Measurements from ENCODE around the gene JTB. TPM values are rescaled to one million over a fixed set of nuclear protein-coding genes. Genes with fewer than 3 reads are reported as not detected.
A peak's percentile ranks its signal among the peaks of the same experiment; 100 is the strongest.

The JTB gene
- total and polyA plus RNA-seq, 7 donors: 171 to 324 (median 245) TPM

DNA sequence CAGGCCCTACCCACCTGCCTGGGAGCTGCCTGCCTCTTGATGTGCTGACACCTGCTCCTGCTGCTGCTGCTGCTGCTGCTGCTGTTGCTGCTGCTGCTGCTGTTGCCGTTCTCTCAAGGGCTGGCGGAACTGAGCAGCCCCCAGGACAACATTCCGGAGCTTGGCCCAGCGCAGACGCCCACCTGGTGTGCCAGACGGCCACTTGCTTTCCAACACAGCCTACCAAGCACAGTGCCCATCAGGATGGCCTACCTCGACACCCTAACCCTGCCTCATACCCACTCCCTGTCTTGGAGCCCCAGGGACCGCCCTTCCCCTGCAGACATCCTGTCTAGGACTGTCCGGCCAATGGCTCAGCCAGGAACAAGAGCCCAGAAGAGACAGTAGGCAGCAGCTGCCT lies 42.7 kb downstream of the JTB start:
- DNase-seq: peak; percentile 54
- TF ChIP-seq POLR2AphosphoS5 (IDR thresholded peaks at IDR 0.05): no peak
- TF ChIP-seq EP300 (IDR thresholded peaks at IDR 0.05): no peak
- no peak for TF ChIP-seq POLR2A (IDR thresholded peaks at IDR 0.05)
- TF ChIP-seq, protein P1, sequence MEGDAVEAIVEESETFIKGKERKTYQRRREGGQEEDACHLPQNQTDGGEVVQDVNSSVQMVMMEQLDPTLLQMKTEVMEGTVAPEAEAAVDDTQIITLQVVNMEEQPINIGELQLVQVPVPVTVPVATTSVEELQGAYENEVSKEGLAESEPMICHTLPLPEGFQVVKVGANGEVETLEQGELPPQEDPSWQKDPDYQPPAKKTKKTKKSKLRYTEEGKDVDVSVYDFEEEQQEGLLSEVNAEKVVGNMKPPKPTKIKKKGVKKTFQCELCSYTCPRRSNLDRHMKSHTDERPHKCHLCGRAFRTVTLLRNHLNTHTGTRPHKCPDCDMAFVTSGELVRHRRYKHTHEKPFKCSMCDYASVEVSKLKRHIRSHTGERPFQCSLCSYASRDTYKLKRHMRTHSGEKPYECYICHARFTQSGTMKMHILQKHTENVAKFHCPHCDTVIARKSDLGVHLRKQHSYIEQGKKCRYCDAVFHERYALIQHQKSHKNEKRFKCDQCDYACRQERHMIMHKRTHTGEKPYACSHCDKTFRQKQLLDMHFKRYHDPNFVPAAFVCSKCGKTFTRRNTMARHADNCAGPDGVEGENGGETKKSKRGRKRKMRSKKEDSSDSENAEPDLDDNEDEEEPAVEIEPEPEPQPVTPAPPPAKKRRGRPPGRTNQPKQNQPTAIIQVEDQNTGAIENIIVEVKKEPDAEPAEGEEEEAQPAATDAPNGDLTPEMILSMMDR (IDR thresholded peaks at IDR 0.05): no peak
- Histone ChIP-seq H3K27ac (no peak overlapping the region), H3K4me1 (no peaks in the 10 kb centered on the region), H3K27me3 (no peaks in the 10 kb centered on the region), H3K36me3 (peaks cover 43 to 94% (median 70%) of the 10 kb centered on the region in 4 donors), H3K4me3 (no peak overlapping the region), H3K9me3 (no peaks in the 10 kb centered on the region)
- intact Hi-C loops (cut with DNase I): no loop called here
- 96 to 97% methylated on average over 9 of the region's 9 CpGs for WGBS, 2 donors

DNA sequence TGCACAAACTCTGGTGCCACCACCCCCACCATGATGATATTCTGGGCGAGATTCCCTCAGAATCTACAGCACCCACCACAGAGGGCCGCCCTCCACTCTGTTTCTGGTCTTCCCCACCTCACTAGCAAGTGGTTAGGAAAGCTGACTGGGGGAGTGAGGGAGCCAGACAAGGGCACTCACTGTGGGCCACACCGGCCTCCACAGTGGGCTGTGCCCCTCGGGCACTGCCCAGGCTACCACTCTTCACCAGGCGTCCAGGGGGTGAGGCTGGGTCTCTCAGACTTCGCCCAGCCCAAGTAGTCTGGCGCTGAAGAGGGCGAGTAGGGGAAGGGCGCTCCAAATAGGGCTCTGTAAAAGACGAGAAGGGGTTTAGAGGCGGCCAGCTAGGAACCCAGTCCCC lies 43.5 kb downstream of the JTB start:
- intact Hi-C loops (cut with DNase I): no loop called here
- WGBS, 2 donors: 97% methylated on average over 11 of the region's 11 CpGs
- no peaks in the 10 kb centered on the region for H3K4me1 ChIP-seq
- no peak overlapping the region for H3K27ac ChIP-seq
- no peak overlapping the region for H3K4me3 ChIP-seq
- peak; percentile 27 for DNase-seq
- peaks cover 43 to 89% (median 68%) of the 10 kb centered on the region in 4 donors for H3K36me3 ChIP-seq
- H3K27me3 ChIP-seq: no peaks in the 10 kb centered on the region
- no peak for TF ChIP-seq POLR2A (IDR thresholded peaks at IDR 0.05)
- no peak for TF ChIP-seq POLR2AphosphoS5 (IDR thresholded peaks at IDR 0.05)
- TF ChIP-seq, protein P1 (IDR thresholded peaks at IDR 0.05): no peak
- no peak for TF ChIP-seq EP300 (IDR thresholded peaks at IDR 0.05)
- H3K9me3 ChIP-seq: no peaks in the 10 kb centered on the region

DNA sequence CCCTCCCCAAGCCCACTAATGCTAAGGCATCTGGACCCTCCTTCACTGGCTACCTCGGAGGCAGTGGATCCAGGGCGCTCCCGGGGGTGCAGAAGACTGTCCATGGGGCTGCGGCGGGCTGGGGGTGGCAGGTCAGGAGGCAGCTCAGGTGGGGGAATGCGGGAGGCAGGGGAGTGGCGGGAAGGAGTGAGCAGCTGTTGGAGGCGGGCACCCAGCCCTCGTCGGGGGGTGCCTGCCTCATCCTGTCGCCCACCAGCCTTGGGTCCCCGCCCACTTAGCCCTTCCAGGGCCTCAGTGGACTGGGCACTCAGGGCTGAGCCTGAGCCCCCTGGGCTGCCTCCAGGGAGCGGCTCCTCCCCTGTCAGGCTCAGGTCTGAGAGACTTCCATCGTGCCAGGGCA lies 44.0 kb downstream of the JTB start:
- Histone ChIP-seq H3K27me3 (no peaks in the 10 kb centered on the region), H3K27ac (no peak overlapping the region), H3K4me3 (no peak overlapping the region), H3K9me3 (no peaks in the 10 kb centered on the region), H3K36me3 (peaks cover 43 to 84% (median 68%) of the 10 kb centered on the region in 4 donors), H3K4me1 (no peaks in the 10 kb centered on the region)
- DNase-seq: peak; percentile 54
- WGBS, 2 donors: 93 to 94% methylated on average over 14 of the region's 14 CpGs
- intact Hi-C loops (cut with DNase I): no loop called here
- TF ChIP-seq POLR2A (IDR thresholded peaks at IDR 0.05) (no peak), EP300 (IDR thresholded peaks at IDR 0.05) (no peak), POLR2AphosphoS5 (IDR thresholded peaks at IDR 0.05) (no peak)
- TF ChIP-seq, protein P1 (IDR thresholded peaks at IDR 0.05): no peak

DNA sequence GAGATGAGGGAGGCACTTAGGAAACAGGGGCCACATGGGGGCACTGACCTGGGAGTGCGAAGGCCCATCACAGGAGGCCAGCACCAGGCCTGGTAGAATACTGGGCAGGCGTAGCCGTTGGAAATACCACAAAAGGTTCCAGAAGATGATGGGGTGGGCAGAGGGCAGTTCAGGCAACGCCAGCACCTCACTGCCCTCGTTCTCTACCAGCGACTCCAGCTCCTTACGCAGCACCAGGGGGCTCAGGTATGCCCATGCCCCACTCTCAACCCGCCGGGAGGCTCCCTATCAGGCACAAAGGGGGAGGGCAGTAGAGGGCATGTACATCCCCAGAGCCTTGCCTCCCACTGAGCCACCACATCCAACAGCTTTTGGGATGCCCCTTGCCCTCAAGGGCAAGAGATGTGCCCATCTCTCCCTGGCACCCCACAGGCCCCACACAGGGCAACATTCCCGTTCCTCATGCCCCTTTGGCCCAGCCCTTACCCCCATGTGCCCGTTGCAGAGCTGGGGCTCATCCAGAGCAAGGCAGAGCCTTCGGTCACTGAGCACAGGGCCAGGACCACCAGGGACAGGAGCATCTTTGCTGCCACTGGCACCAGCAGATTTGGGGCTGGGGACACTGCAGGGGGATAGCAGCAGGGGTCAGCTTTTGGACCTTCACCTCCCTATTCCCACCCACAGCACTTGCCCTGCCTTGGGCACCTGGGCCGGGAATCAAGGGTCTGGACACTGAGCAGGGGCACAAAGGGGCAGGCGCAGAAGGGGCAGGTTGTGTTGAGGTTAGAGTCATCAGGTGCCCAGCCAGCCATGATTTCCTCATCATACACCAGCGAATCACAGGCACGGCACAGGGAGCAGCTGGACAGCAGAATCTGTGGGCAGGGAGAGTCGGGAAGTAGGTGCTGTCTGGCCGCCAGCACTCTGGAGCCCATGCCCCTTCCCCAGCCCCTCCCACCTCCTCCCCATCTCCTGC lies 45.0 kb downstream of the JTB start:
- intact Hi-C loops (cut with DNase I): no loop called here
- WGBS, 2 donors: 97 to 99% methylated on average over 18 of the region's 18 CpGs

More for the DNA sequence above, 45.0 kb downstream of the JTB start:
- no peak overlapping the region for H3K4me3 ChIP-seq
- TF ChIP-seq, protein P1 (IDR thresholded peaks at IDR 0.05): no peak
- TF ChIP-seq POLR2A (IDR thresholded peaks at IDR 0.05) (no peak), EP300 (IDR thresholded peaks at IDR 0.05) (no peak), POLR2AphosphoS5 (IDR thresholded peaks at IDR 0.05) (no peak)
- DNase-seq: peak; percentile 63
- H3K27me3 ChIP-seq: no peaks in the 10 kb centered on the region
- peaks cover 41 to 77% (median 63%) of the 10 kb centered on the region in 4 donors for H3K36me3 ChIP-seq
- H3K27ac ChIP-seq: no peak overlapping the region
- no peaks in the 10 kb centered on the region for H3K9me3 ChIP-seq
- no peaks in the 10 kb centered on the region for H3K4me1 ChIP-seq

All from sigmoid colon (tissue), 7 donors.